K562 (cell line): ENCODE data around the gene GLIPR2. TPM values are rescaled to one million over a fixed set of nuclear protein-coding genes. Genes with fewer than 3 reads are reported as not detected.
"Not testable (repeated sequence)": the region's sequence is repeated elsewhere in the genome, so short reads cannot be mapped to it uniquely, and the experiment has no call there.

ENCODE experiments used
- ATAC-seq: fragments of 200-7000 bp; cut with Tn5 transposase; 3 replicates; pipeline ENCODE4 v1.9.1; 2020; ENCODE audit warnings: moderate library complexity
- BruUV-seq: library from RNA; stranded (reverse); fragments of 400-500 nt; replicated peaks from 2 replicates; lab custom pipeline; 2021; lab: Mats Ljungman, UMichigan
- CTCF ChIA-PET: fragments of 300-600 bp; formaldehyde crosslinking; extraction: SDS; loops from one replicate; lab custom pipeline; 2021; ENCODE audit warnings: low intra/inter-chr PET ratio; lab: Yijun Ruan, JAX
- POLR2A ChIA-PET: fragments of 300-600, 350-650 bp; sonication (Branson Sonifier 250); formaldehyde crosslinking; extraction: SDS; loops from one replicate; lab custom pipeline; 2021; ENCODE audit warnings: antibody characterized with exemption, inconsistent platforms; lab: Yijun Ruan, JAX
- DNase-seq, 4 experiments: peaks; one replicate each; pipeline versions ENCODE4 v3.0.0 to v3.0.0-alpha.2; 2011 to 2018; ENCODE audit warnings: low spot score in 3 of 4, mixed read lengths in 3 of 4; ENCODE audit errors: extremely low read depth in 1 of 4
- FAIRE-seq: peaks from 2 replicates; lab custom pipeline; 2011; peaks lifted over from hg19 to GRCh38; lab: Jason Lieb, UNC
- H2AFZ ChIP-seq: 2 replicates; pipeline ENCODE4 v1.6.0; 2011; ENCODE audit warnings: low read depth, low read length, control low read depth, inconsistent platforms
- H3K27ac ChIP-seq: fragments of 200-600 bp; 3 replicates; pipeline ENCODE4 v1.8.0; 2011; ENCODE audit warnings: low read depth, mild to moderate bottlenecking, control low read depth, inconsistent platforms, low read length, moderate library complexity, mixed read lengths; ENCODE audit errors: extremely low read depth
- H3K27me3 ChIP-seq, 2 experiments: fragments of 300-600 bp in 1 of 2; 2 replicates in 1 of 2; 3 replicates in 1 of 2; pipeline versions ENCODE4 v1.6.0 to v1.8.0; 2011; ENCODE audit warnings: inconsistent platforms in 2 of 2, low read length in 2 of 2, mild to moderate bottlenecking in 1 of 2, mixed read lengths in 1 of 2, moderate library complexity in 1 of 2; ENCODE audit not compliant: control insufficient read depth in 2 of 2, insufficient read depth in 2 of 2
- H3K36me3 ChIP-seq: fragments of 300-600 bp; 3 replicates; pipeline ENCODE4 v1.8.0; 2011; ENCODE audit warnings: mild to moderate bottlenecking, low read length, inconsistent platforms; ENCODE audit not compliant: control insufficient read depth, insufficient read depth
- H3K4me1 ChIP-seq, 2 experiments: fragments of 200-600 bp in 1 of 2; replicated peaks in 1 of 2; 2 replicates in 1 of 2; 3 replicates in 1 of 2; pipeline versions ENCODE4 v1.5.1 to v1.8.0; 2011; ENCODE audit warnings: inconsistent platforms in 2 of 2, low read length in 2 of 2, mild to moderate bottlenecking in 1 of 2, mixed read lengths in 1 of 2, moderate library complexity in 1 of 2; ENCODE audit not compliant: control insufficient read depth in 2 of 2, insufficient read depth in 2 of 2
- H3K4me2 ChIP-seq: 2 replicates; pipeline ENCODE4 v1.6.1; 2011; ENCODE audit warnings: low read length, control low read depth, inconsistent platforms, mixed read lengths; ENCODE audit not compliant: insufficient read depth
- H3K4me3 ChIP-seq: fragments of 200-600 bp; sonication (generic), shearing (Covaris generic); 2 replicates; pipeline ENCODE4 v1.5.1; 2016; ENCODE audit warnings: control low read depth, inconsistent platforms
- H3K79me2 ChIP-seq: fragments of 200-600 bp; 3 replicates; pipeline ENCODE4 v1.8.0; 2011; ENCODE audit warnings: low read length, inconsistent platforms; ENCODE audit not compliant: control insufficient read depth, insufficient read depth
- H3K9ac ChIP-seq, 2 experiments: 2 replicates each; pipeline versions ENCODE4 v1.6.0 to v1.6.1; 2011; ENCODE audit warnings: low read depth in 2 of 2, low read length in 2 of 2, control low read depth in 1 of 2, inconsistent platforms in 1 of 2, mild to moderate bottlenecking in 1 of 2, mixed read lengths in 1 of 2; ENCODE audit not compliant: insufficient read depth in 1 of 2
- H3K9me1 ChIP-seq: one replicate; pipeline ENCODE4 v1.6.0; 2011; ENCODE audit warnings: inconsistent platforms, mild to moderate bottlenecking, low read length, moderate library complexity; ENCODE audit not compliant: control insufficient read depth, insufficient read depth
- H3K9me3 ChIP-seq: replicated peaks from 2 replicates; pipeline ENCODE4 v1.5.1; 2011; ENCODE audit warnings: low read depth, low read length, inconsistent platforms; ENCODE audit not compliant: control insufficient read depth, insufficient read depth
- H4K20me1 ChIP-seq: replicated peaks from 2 replicates; pipeline ENCODE4 v1.6.1; 2011; ENCODE audit warnings: low read length, inconsistent platforms, mixed read lengths; ENCODE audit not compliant: control insufficient read depth, insufficient read depth
- WGBS: fragments of 100-300 bp; shearing (Covaris generic); methylation state at CpG from one replicate; pipeline ENCODE4 v1.1.6; 2016; ENCODE audit warnings: low coverage, mixed read lengths; ENCODE audit not compliant: insufficient coverage; ENCODE audit errors: missing lambda C conversion rate; 5-methylcytosine and 5-hydroxymethylcytosine counted together
- in situ Hi-C: fragments of 300-500 bp; cut with MboI; formaldehyde crosslinking; loops from 4 replicates; pipeline ENCODE4 v1.15.0; 2018; ENCODE audit warnings: inconsistent platforms, mixed read lengths
- intact Hi-C: fragments of 100-400 bp; cut with micrococcal nuclease; formaldehyde crosslinking; loops from 2 replicates; pipeline ENCODE4 v1.14.2; 2022
- polyA plus RNA-seq, 8 experiments: library from polyadenylated mRNA; depleted of rRNA in 4 of 8; stranded (reverse) in 5 of 8; unstranded in 3 of 8; fragments of >200 nt; fragmentation: Nextera tagmentation in 2 of 8; fragmentation: Illumina TruSeq in 1 of 8; extraction: Ambion mirVana in 2 of 8; extraction: Trizol in 1 of 8; gene quantifications; 2 replicates each; pipeline versions ENCODE4 v1.2.1 to v1.2.3, GENCODE V29; 2011 to 2014; ENCODE audit warnings: inconsistent platforms in 1 of 8, missing spikeins in 1 of 8
- total RNA-seq, 7 experiments: library from RNA; depleted of rRNA in 6 of 7; stranded (reverse); fragments of >200 nt in 6 of 7; fragmentation: Illumina TruSeq in 2 of 7; extraction: Trizol in 2 of 7; gene quantifications; 2 replicates each; pipeline versions ENCODE4 v1.2.1 to v1.2.3, GENCODE V29; 2011 to 2021; ENCODE audit warnings: low replicate concordance in 1 of 7

The GLIPR2 gene
- total and polyA plus RNA-seq, 9 of the 15 experiments (the other 6 are each of a cell fraction or from before 2014, with no cell fraction given): 1.4 to 8.8 (median 2.9) TPM

- H3K36me3 ChIP-seq, BruUV-seq, H3K9me1 ChIP-seq, H2AFZ ChIP-seq, in situ Hi-C loops, DNase-seq, H3K4me2 ChIP-seq, intact Hi-C loops, H3K9me3 ChIP-seq, ATAC-seq, H3K4me1 ChIP-seq, H4K20me1 ChIP-seq, H3K27ac ChIP-seq, H3K27me3 ChIP-seq, H3K9ac ChIP-seq, H3K79me2 ChIP-seq, H3K4me3 ChIP-seq, FAIRE-seq: not testable (repeated sequence)
- ChIA-PET POLR2A (interaction anchor here (0.6 kb wide), 1 partner anchor 685 kb away, joined by 3 read pairs; no protein-coding TSS in a partner anchor), CTCF (interaction anchor here (0.6 kb wide), 1 partner anchor 83 kb away, joined by 3 read pairs; no protein-coding TSS in a partner anchor)
- WGBS: 35% methylated on average over 4 of the region's 4 CpGs
These were observed 23.0 kb downstream of the GLIPR2 start for GRCh38 chr9:36159509-36159908.

GRCh38 chr9:36160126-36160525 lies 23.6 kb downstream of the GLIPR2 start:
- BruUV-seq, in situ Hi-C loops, ATAC-seq, H3K27ac ChIP-seq, POLR2A ChIA-PET, H4K20me1 ChIP-seq, H3K4me2 ChIP-seq, H3K36me3 ChIP-seq, DNase-seq, H3K9me3 ChIP-seq, intact Hi-C loops, H3K9me1 ChIP-seq, H3K27me3 ChIP-seq, H3K9ac ChIP-seq, CTCF ChIA-PET, FAIRE-seq, H3K4me1 ChIP-seq, H3K4me3 ChIP-seq, H3K79me2 ChIP-seq, H2AFZ ChIP-seq: not testable (repeated sequence)
- 51% methylated on average over 11 of the region's 11 CpGs for WGBS
